Measurements from ENCODE around the gene ZBTB5.

DNA sequence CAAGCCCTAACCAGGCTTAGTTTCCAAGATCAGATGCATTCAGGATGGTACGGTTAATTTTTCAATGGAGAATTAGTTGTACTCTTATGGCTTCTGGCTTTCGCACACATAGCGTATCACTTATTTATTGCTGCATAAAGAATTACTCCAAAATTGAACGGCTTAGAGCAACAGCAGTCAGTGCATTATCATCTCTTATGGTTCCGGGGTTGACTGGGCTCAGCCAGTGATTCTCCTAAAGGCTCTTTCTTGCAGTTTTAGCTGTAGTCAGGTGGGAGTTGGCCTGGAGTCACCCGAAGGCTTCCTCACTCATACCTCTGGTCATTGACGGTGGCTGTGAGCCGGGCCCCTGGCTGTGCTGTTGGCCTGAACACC, 43.3 kb downstream of the ZBTB5 start:
- TF ChIP-seq, protein P1, sequence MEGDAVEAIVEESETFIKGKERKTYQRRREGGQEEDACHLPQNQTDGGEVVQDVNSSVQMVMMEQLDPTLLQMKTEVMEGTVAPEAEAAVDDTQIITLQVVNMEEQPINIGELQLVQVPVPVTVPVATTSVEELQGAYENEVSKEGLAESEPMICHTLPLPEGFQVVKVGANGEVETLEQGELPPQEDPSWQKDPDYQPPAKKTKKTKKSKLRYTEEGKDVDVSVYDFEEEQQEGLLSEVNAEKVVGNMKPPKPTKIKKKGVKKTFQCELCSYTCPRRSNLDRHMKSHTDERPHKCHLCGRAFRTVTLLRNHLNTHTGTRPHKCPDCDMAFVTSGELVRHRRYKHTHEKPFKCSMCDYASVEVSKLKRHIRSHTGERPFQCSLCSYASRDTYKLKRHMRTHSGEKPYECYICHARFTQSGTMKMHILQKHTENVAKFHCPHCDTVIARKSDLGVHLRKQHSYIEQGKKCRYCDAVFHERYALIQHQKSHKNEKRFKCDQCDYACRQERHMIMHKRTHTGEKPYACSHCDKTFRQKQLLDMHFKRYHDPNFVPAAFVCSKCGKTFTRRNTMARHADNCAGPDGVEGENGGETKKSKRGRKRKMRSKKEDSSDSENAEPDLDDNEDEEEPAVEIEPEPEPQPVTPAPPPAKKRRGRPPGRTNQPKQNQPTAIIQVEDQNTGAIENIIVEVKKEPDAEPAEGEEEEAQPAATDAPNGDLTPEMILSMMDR (conservative IDR thresholded peaks at IDR 0.05 in 1 of 2, IDR thresholded peaks at IDR 0.05 in 1 of 2; ENCODE audit: low read depth in 1 of 2, low read length in 2 of 2), result no peak
- TF ChIP-seq EZH2 (IDR thresholded peaks at IDR 0.05; ENCODE audit: low read length, missing control alignments), result no peak

All from fibroblast of lung (primary cell).